Tibial nerve (tissue), 4 donors: ENCODE data around the gene MDFIC.

Experiments
- EP300 ChIP-seq, 2 donors: sonication (generic); formaldehyde crosslinking; IDR thresholded peaks; one replicate each; pipeline ENCODE4 v1.6.1; 2017; ENCODE audit warnings: antibody characterized with exemption in 2 of 2, mild to moderate bottlenecking in 1 of 2
- POLR2A ChIP-seq, 2 donors: fragments of 450-650 bp; IDR thresholded peaks; one replicate each; pipeline ENCODE4 v1.6.1; 2017; ENCODE audit warnings: antibody characterized with exemption in 2 of 2, mild to moderate bottlenecking in 2 of 2, moderate library complexity in 2 of 2
- TF ChIP-seq, protein P1 (sequence below), 5 experiments: fragments of 200-600 bp in 3 of 5; fragments of 450-650 bp in 2 of 5; sonication (generic) in 3 of 5; IDR thresholded peaks; one replicate each; pipeline ENCODE4 v1.5.1; 2016 to 2019; ENCODE audit warnings: antibody characterized with exemption in 5 of 5, mild to moderate bottlenecking in 3 of 5, moderate library complexity in 2 of 5

DNA sequence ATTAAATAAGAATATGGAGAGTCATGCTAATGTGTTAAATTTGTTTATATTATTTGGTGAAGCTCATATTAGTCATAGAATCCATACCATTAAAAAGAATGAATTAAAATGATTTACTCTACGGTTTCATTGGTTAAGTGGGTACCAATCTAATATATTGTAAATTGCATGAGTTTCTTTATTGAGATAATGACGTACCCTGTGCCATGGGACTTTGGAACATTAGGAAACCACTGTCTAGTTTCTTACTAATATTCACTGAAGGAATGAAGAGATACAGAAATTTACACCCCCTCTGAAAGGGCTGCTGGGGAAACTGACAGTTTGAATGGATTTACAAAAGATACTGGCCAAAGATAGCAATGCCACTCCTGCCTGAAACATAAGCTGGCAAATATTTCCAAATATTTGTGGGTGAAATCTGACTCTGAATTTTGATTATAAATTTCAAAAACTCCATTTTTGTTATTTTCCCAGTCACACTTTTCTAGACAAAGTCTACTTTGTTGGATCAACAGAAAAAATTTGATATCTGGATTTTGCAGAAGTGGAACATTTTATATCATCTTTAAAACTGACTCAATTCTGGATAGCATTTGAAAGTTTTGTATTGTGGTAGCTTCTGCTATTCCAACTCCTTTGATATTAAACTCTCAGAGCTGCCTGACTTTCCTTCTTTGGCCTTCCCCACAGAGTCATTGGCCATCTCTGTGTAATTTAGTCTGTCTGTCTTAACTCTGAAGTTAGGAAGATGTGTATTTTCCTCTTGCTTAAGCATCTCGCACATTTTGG is 22.3 kb downstream of the MDFIC start:
- TF ChIP-seq, protein P1, sequence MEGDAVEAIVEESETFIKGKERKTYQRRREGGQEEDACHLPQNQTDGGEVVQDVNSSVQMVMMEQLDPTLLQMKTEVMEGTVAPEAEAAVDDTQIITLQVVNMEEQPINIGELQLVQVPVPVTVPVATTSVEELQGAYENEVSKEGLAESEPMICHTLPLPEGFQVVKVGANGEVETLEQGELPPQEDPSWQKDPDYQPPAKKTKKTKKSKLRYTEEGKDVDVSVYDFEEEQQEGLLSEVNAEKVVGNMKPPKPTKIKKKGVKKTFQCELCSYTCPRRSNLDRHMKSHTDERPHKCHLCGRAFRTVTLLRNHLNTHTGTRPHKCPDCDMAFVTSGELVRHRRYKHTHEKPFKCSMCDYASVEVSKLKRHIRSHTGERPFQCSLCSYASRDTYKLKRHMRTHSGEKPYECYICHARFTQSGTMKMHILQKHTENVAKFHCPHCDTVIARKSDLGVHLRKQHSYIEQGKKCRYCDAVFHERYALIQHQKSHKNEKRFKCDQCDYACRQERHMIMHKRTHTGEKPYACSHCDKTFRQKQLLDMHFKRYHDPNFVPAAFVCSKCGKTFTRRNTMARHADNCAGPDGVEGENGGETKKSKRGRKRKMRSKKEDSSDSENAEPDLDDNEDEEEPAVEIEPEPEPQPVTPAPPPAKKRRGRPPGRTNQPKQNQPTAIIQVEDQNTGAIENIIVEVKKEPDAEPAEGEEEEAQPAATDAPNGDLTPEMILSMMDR (IDR thresholded peaks at IDR 0.05) = no peak
- TF ChIP-seq EP300 (IDR thresholded peaks at IDR 0.05) = no peak
- TF ChIP-seq POLR2A (IDR thresholded peaks at IDR 0.05) = no peak
